Left cardiac atrium (tissue), 4 donors: ENCODE results near the gene SYNPR. TPM values are rescaled to one million over a fixed set of nuclear protein-coding genes. Genes with fewer than 3 reads are reported as not detected.

Experiments
- ATAC-seq, 2 donors: fragments of 200-7000 bp; cut with Tn5 transposase; one replicate each; pipeline ENCODE4 v1.9.1; 2020; ENCODE audit warnings: mild to moderate bottlenecking in 2 of 2, moderate library complexity in 2 of 2
- DNase-seq: peaks from one replicate; pipeline ENCODE4 v3.0.0-alpha.2; 2020
- intact Hi-C, 2 donors: fragments of 100-400 bp; cut with DNase I; formaldehyde crosslinking; loops; one replicate each; pipeline versions ENCODE4 v1.14.1 to v1.15.1; 2022 to 2023
- total RNA-seq, 2 donors: library from RNA; stranded (reverse); fragmentation: NEBNext Ultra II Directional; extraction: Animal tissue kit (Norgen Biotek cat#: 25700); gene quantifications; one replicate each; pipeline ENCODE4 v1.2.1, GENCODE V29; 2021
- donor health status: DM: no; HTN: yes; CAD: no.
- donor health status: DM: no; HTN: yes; CAD: no; lungs with severe emphysema.
- donor health status: DM: yes; HTN: yes; CAD: no.
- donor health status: Dilated cardiomyopathy.

The SYNPR gene
- total RNA-seq, 2 donors from 2014 or later, result 5.3 to 10.4 TPM

GRCh38 chr3:63580151-63580550 is 302.0 kb downstream of the SYNPR start:
- intact Hi-C loops, result no loop called here
- no peak for DNase-seq
- no peak for ATAC-seq

GRCh38 chr3:63582943-63583500 is 304.9 kb downstream of the SYNPR start:
- ATAC-seq (no peak), DNase-seq (no peak)
- intact Hi-C loops, result no loop called here

GRCh38 chr3:63584681-63585080 is 306.6 kb downstream of the SYNPR start:
- intact Hi-C loops, result no loop called here
- ATAC-seq (no peak), DNase-seq (no peak)

- no peak for ATAC-seq
- intact Hi-C loops, result no loop called here
- no peak for DNase-seq
Measured at GRCh38 chr3:63585927-63586326, 307.8 kb downstream of the SYNPR start.

GRCh38 chr3:63588895-63589294 is 310.8 kb downstream of the SYNPR start:
- intact Hi-C loops, result no loop called here
- ATAC-seq (no peak), DNase-seq (no peak)

GRCh38 chr3:63593779-63594178 is 315.7 kb downstream of the SYNPR start:
- DNase-seq (no peak), ATAC-seq (no peak)
- intact Hi-C loops, result no loop called here

- ATAC-seq (no peak), DNase-seq (no peak)
- intact Hi-C loops, result no loop called here
Measured at GRCh38 chr3:63595221-63595620, 317.1 kb downstream of the SYNPR start.

- ATAC-seq (no peak), DNase-seq (no peak)
- intact Hi-C loops, result no loop called here
Measured at GRCh38 chr3:63597019-63597418, 318.9 kb downstream of the SYNPR start.

GRCh38 chr3:63607716-63608115 is 329.6 kb downstream of the SYNPR start:
- DNase-seq (no peak), ATAC-seq (no peak)
- intact Hi-C loops, result no loop called here

- intact Hi-C loops, result no loop called here
- DNase-seq (no peak), ATAC-seq (no peak)
Measured at GRCh38 chr3:63609408-63609807, 331.3 kb downstream of the SYNPR start.

- intact Hi-C loops, result no loop called here
- no peak for ATAC-seq
- DNase-seq, result no peak
Measured at GRCh38 chr3:63609834-63610233, 331.7 kb downstream of the SYNPR start.

- intact Hi-C loops, result no loop called here
Measured at GRCh38 chr3:63611382-63611781, 333.3 kb downstream of the SYNPR start.

GRCh38 chr3:63613561-63613960 is 335.5 kb downstream of the SYNPR start:
- ATAC-seq (no peak), DNase-seq (no peak)
- intact Hi-C loops, result no loop called here

More at GRCh38 chr3:63611382-63611781, 333.3 kb downstream of the SYNPR start:
- no peak for DNase-seq
- no peak for ATAC-seq

GRCh38 chr3:63617391-63617790 is 339.3 kb downstream of the SYNPR start:
- DNase-seq, result no peak
- intact Hi-C loops, result no loop called here
- ATAC-seq, result no peak

- DNase-seq, result no peak
- intact Hi-C loops, result no loop called here
- ATAC-seq, result peak in 1 of 2 donors; percentile 27
Measured at GRCh38 chr3:63624941-63625560, 346.9 kb downstream of the SYNPR start.

GRCh38 chr3:63631670-63632069 is 353.6 kb downstream of the SYNPR start:
- DNase-seq (no peak), ATAC-seq (no peak)
- intact Hi-C loops, result no loop called here

- DNase-seq (no peak), ATAC-seq (no peak)
- intact Hi-C loops, result no loop called here
Measured at GRCh38 chr3:63635186-63635585, 357.1 kb downstream of the SYNPR start.

GRCh38 chr3:63639806-63640205 is 361.7 kb downstream of the SYNPR start:
- intact Hi-C loops, result no loop called here
- ATAC-seq, result no peak

GRCh38 chr3:63642488-63642887 is 364.4 kb downstream of the SYNPR start:
- DNase-seq, result no peak
- intact Hi-C loops, result no loop called here
- ATAC-seq, result no peak

More at GRCh38 chr3:63639806-63640205, 361.7 kb downstream of the SYNPR start:
- no peak for DNase-seq

- DNase-seq (no peak), ATAC-seq (no peak)
- intact Hi-C loops, result no loop called here
Measured at GRCh38 chr3:63644212-63644797, 366.2 kb downstream of the SYNPR start.
